SU-DHL-6 (cell line): Measurements from ENCODE around the gene EPAS1.

Experiments used
- H2AFZ ChIP-seq: fragments of 200-600 bp; sonication (generic); 2 replicates; pipeline ENCODE4 v1.6.1; 2014; ENCODE audit warnings: low read depth, mild to moderate bottlenecking, moderate library complexity, mixed read lengths, antibody characterized with exemption, low read length; ENCODE audit not compliant: severe bottlenecking
- H3F3A ChIP-seq: fragments of 200-600 bp; shearing (Covaris generic); 2 replicates; pipeline ENCODE4 v1.6.0; 2016; ENCODE audit warnings: antibody characterized with exemption, mild to moderate bottlenecking; ENCODE audit not compliant: insufficient read depth
- H3K27ac ChIP-seq: fragments of 200-600 bp; sonication (generic); 2 replicates; pipeline ENCODE4 v1.5.1; 2016; ENCODE audit warnings: low read depth, mild to moderate bottlenecking, low read length, moderate library complexity, mixed read lengths
- H3K27me3 ChIP-seq: fragments of 200-600 bp; sonication (generic), shearing (Covaris generic); 2 replicates; pipeline ENCODE4 v1.6.0; 2014; ENCODE audit warnings: mild to moderate bottlenecking, low read length
- H3K36me3 ChIP-seq: fragments of 200-600 bp; sonication (generic); 2 replicates; pipeline ENCODE4 v1.6.1; 2014; ENCODE audit warnings: mild to moderate bottlenecking, low read length, mixed read lengths
- H3K4me2 ChIP-seq: fragments of 300-600, 200-600 bp; shearing (Covaris generic), sonication (generic); 2 replicates; pipeline ENCODE4 v1.6.0; 2014; ENCODE audit warnings: low read length, low read depth, mild to moderate bottlenecking; ENCODE audit not compliant: poor library complexity, severe bottlenecking
- H3K4me3 ChIP-seq: fragments of 200-600 bp; sonication (generic); 2 replicates; pipeline ENCODE4 v1.5.1; 2014; ENCODE audit warnings: antibody characterized with exemption, low read length, mild to moderate bottlenecking, mixed read lengths; ENCODE audit not compliant: insufficient read depth, poor library complexity, severe bottlenecking
- H3K79me2 ChIP-seq: fragments of 200-600 bp; sonication (generic); 2 replicates; pipeline ENCODE4 v1.6.1; 2014; ENCODE audit warnings: mild to moderate bottlenecking, low read length, moderate library complexity; ENCODE audit not compliant: insufficient read depth
- H3K9ac ChIP-seq: fragments of 200-600 bp; sonication (generic); 2 replicates; pipeline ENCODE4 v1.7.0; 2014; ENCODE audit warnings: mild to moderate bottlenecking, low read length
- H3K9me2 ChIP-seq: fragments of 200-600 bp; sonication (generic); replicated peaks from 2 replicates; pipeline ENCODE4 v1.6.1; 2014; ENCODE audit warnings: low read length; ENCODE audit not compliant: insufficient read depth
- H3K9me3 ChIP-seq: fragments of 200-600 bp; sonication (generic); 2 replicates; pipeline ENCODE4 v1.6.1; 2014; ENCODE audit warnings: low read length, mixed read lengths; ENCODE audit not compliant: insufficient read depth
- H4K20me1 ChIP-seq: fragments of 200-600 bp; sonication (generic); 2 replicates; pipeline ENCODE4 v1.6.1; 2014; ENCODE audit warnings: low read depth, mild to moderate bottlenecking, antibody characterized with exemption, low read length, moderate library complexity, mixed read lengths
- CTCF ChIP-seq: fragments of 200-600 bp; sonication (generic); IDR thresholded peaks from one replicate; pipeline ENCODE4 v1.5.1; 2017; ENCODE audit warnings: antibody characterized with exemption, mild to moderate bottlenecking, low read length, moderate library complexity; ENCODE audit not compliant: insufficient read depth, poor library complexity, severe bottlenecking
- EZH2phosphoT487 ChIP-seq: fragments of 200-600 bp; sonication (generic), shearing (Covaris generic); conservative IDR thresholded peaks from 2 replicates; pipeline ENCODE4 v1.6.1; 2018; ENCODE audit warnings: mild to moderate bottlenecking, antibody characterized with exemption, low read length, moderate library complexity, mixed read lengths

Gene EPAS1

GRCh38 chr2:46259777-46260168 is 37.4 kb upstream of the EPAS1 start:
- H4K20me1 ChIP-seq: no peaks in the 10 kb centered on the region
- no peaks in the 10 kb centered on the region for H3K36me3 ChIP-seq
- no peak overlapping the region for H3K4me3 ChIP-seq
- TF ChIP-seq CTCF (no peak), EZH2phosphoT487 (no peak)
- H2AFZ ChIP-seq: no peak overlapping the region
- H3F3A ChIP-seq: no peaks in the 10 kb centered on the region
- no peaks in the 10 kb centered on the region for H3K27me3 ChIP-seq
- H3K27ac ChIP-seq: no peak overlapping the region
- H3K9ac ChIP-seq: no peak overlapping the region
- H3K79me2 ChIP-seq: no peaks in the 10 kb centered on the region
- no peaks in the 10 kb centered on the region for H3K9me3 ChIP-seq
- no peaks in the 10 kb centered on the region for H3K9me2 ChIP-seq
- no peak overlapping the region for H3K4me2 ChIP-seq

- Histone ChIP-seq H3F3A (no peaks in the 10 kb centered on the region), H3K4me3 (no peak overlapping the region), H3K9ac (no peak overlapping the region), H3K27me3 (no peaks in the 10 kb centered on the region), H3K4me2 (no peak overlapping the region), H2AFZ (no peak overlapping the region), H3K36me3 (no peaks in the 10 kb centered on the region), H4K20me1 (no peaks in the 10 kb centered on the region), H3K79me2 (no peaks in the 10 kb centered on the region), H3K9me2 (no peaks in the 10 kb centered on the region), H3K9me3 (no peaks in the 10 kb centered on the region), H3K27ac (no peak overlapping the region)
- TF ChIP-seq CTCF: no peak
- TF ChIP-seq EZH2phosphoT487: no peak
These were observed 36.9 kb upstream of the EPAS1 start for GRCh38 chr2:46260305-46260704.

- Histone ChIP-seq H3K4me3 (no peak overlapping the region), H3K4me2 (no peak overlapping the region), H3K9ac (no peak overlapping the region), H3K27me3 (no peaks in the 10 kb centered on the region), H4K20me1 (no peaks in the 10 kb centered on the region), H3K79me2 (no peaks in the 10 kb centered on the region), H2AFZ (no peak overlapping the region), H3K27ac (no peak overlapping the region), H3F3A (no peaks in the 10 kb centered on the region), H3K9me2 (no peaks in the 10 kb centered on the region), H3K36me3 (no peaks in the 10 kb centered on the region), H3K9me3 (no peaks in the 10 kb centered on the region)
- TF ChIP-seq CTCF (no peak), EZH2phosphoT487 (no peak)
These were observed 34.8 kb upstream of the EPAS1 start for GRCh38 chr2:46262248-46262938.
